ENCODE results near the gene STX7.

Gene STX7

GRCh38 chr6:132425176-132425575 is 87.7 kb downstream of the STX7 start:
- ATAC-seq: no peak
- TF ChIP-seq PATZ1 (CRISPR knock-in tag; IDR thresholded peaks at IDR 0.05; ENCODE audit: borderline replicate concordance): no peak

- TF ChIP-seq OSR1 (CRISPR knock-in tag; IDR thresholded peaks at IDR 0.05): no peak
- no peak for TF ChIP-seq ZNF565 (CRISPR knock-in tag; conservative IDR thresholded peaks at IDR 0.05; ENCODE audit: low read depth)
- no peak for TF ChIP-seq SNAI2 (CRISPR knock-in tag; IDR thresholded peaks at IDR 0.05)
- TF ChIP-seq ZC3H10 (CRISPR knock-in tag; IDR thresholded peaks at IDR 0.05): no peak
- no peak for TF ChIP-seq TCF4 (CRISPR knock-in tag; IDR thresholded peaks at IDR 0.05; ENCODE audit: borderline replicate concordance)
- TF ChIP-seq CSDC2 (CRISPR knock-in tag; IDR thresholded peaks at IDR 0.05): no peak
- no peak for TF ChIP-seq CREB5 (CRISPR knock-in tag; IDR thresholded peaks at IDR 0.05; ENCODE audit: low read depth)
- TF ChIP-seq ZNF8 (CRISPR knock-in tag; IDR thresholded peaks at IDR 0.05): no peak
These were observed 89.1 kb downstream of the STX7 start for GRCh38 chr6:132423839-132424238.

GRCh38 chr6:132418235-132418965 is 94.5 kb downstream of the STX7 start:
- no peak for ATAC-seq
- TF ChIP-seq PATZ1 (CRISPR knock-in tag; IDR thresholded peaks at IDR 0.05; ENCODE audit: borderline replicate concordance) (no peak), ZC3H10 (CRISPR knock-in tag; IDR thresholded peaks at IDR 0.05) (no peak), POU6F1 (CRISPR knock-in tag; IDR thresholded peaks at IDR 0.05; ENCODE audit: borderline replicate concordance, low read depth) (no peak), ZNF565 (CRISPR knock-in tag; conservative IDR thresholded peaks at IDR 0.05; ENCODE audit: low read depth) (no peak)

More at GRCh38 chr6:132423839-132424238, 89.1 kb downstream of the STX7 start:
- no peak for ATAC-seq

GRCh38 chr6:132414761-132415160 is 98.2 kb downstream of the STX7 start:
- TF ChIP-seq ZC3H10 (CRISPR knock-in tag; IDR thresholded peaks at IDR 0.05) (no peak), ZNF8 (CRISPR knock-in tag; IDR thresholded peaks at IDR 0.05) (no peak), CSDC2 (CRISPR knock-in tag; IDR thresholded peaks at IDR 0.05) (no peak), BACH2 (CRISPR knock-in tag; IDR thresholded peaks at IDR 0.05; ENCODE audit: borderline replicate concordance) (no peak), TCF4 (CRISPR knock-in tag; IDR thresholded peaks at IDR 0.05; ENCODE audit: borderline replicate concordance) (no peak), POU6F1 (CRISPR knock-in tag; IDR thresholded peaks at IDR 0.05; ENCODE audit: borderline replicate concordance, low read depth) (no peak), PPARA (CRISPR knock-in tag; IDR thresholded peaks at IDR 0.05; ENCODE audit: borderline replicate concordance) (no peak), ZNF70 (CRISPR knock-in tag; IDR thresholded peaks at IDR 0.05) (no peak), ISL1 (CRISPR knock-in tag; IDR thresholded peaks at IDR 0.05) (no peak), TSHZ2 (CRISPR knock-in tag; IDR thresholded peaks at IDR 0.05) (no peak), SNAI2 (CRISPR knock-in tag; IDR thresholded peaks at IDR 0.05) (no peak), ARNTL (CRISPR knock-in tag; IDR thresholded peaks at IDR 0.05; ENCODE audit: borderline replicate concordance, low read depth) (no peak), CSRNP3 (CRISPR knock-in tag; IDR thresholded peaks at IDR 0.05) (no peak), CREB5 (CRISPR knock-in tag; IDR thresholded peaks at IDR 0.05; ENCODE audit: low read depth) (no peak), OSR1 (CRISPR knock-in tag; IDR thresholded peaks at IDR 0.05) (no peak), ESRRG (CRISPR knock-in tag; IDR thresholded peaks at IDR 0.05) (no peak), ZFP3 (CRISPR knock-in tag; IDR thresholded peaks at IDR 0.05) (no peak)
- no peak for ATAC-seq

All from SK-N-SH treated with all-trans-retinoic acid at 6 μM for 48 hours (cell line).